Measurements from ENCODE around the gene ADA.

- TF ChIP-seq CTCF (conservative IDR thresholded peaks at IDR 0.05; ENCODE audit: low read length) (no peak), EZH2phosphoT487 (IDR thresholded peaks at IDR 0.05; ENCODE audit: borderline replicate concordance) (no peak)
Observed at GRCh38 chr20:44594730-44595129, 56.8 kb downstream of the ADA start.
